Omental fat pad (tissue), 4 donors: Measurements from ENCODE around the gene MAPK6. TPM values are rescaled to one million over a fixed set of nuclear protein-coding genes. Genes with fewer than 3 reads are reported as not detected.

ENCODE experiments used
- ATAC-seq: fragments of 150-250 bp; one replicate; pipeline ENCODE4 v1.9.1; 2016; ENCODE audit warnings: mild to moderate bottlenecking, moderate library complexity; ENCODE audit not compliant: low FRiP score
- DNase-seq: peaks from one replicate; pipeline ENCODE4 v3.0.0-alpha.2; 2019; ENCODE audit warnings: low spot score
- CTCF ChIP-seq, 3 donors: fragments of 450-650 bp; IDR thresholded peaks; one replicate each; pipeline ENCODE4 v1.5.1; 2016 to 2017; ENCODE audit warnings: antibody characterized with exemption in 3 of 3, mild to moderate bottlenecking in 3 of 3, moderate library complexity in 2 of 3
- total RNA-seq, 4 donors: library from RNA; depleted of rRNA; stranded (reverse); fragments of >200 nt; gene quantifications; one replicate each; pipeline ENCODE4 v1.1.0, GENCODE V29; 2016

The MAPK6 gene
- total RNA-seq, 4 donors from 2014 or later = 20.3 to 44.9 (median 28.9) TPM

- peak; percentile 57 for ATAC-seq
Measured at GRCh38 chr15:52076889-52077781, 58.1 kb downstream of the MAPK6 start.

DNA sequence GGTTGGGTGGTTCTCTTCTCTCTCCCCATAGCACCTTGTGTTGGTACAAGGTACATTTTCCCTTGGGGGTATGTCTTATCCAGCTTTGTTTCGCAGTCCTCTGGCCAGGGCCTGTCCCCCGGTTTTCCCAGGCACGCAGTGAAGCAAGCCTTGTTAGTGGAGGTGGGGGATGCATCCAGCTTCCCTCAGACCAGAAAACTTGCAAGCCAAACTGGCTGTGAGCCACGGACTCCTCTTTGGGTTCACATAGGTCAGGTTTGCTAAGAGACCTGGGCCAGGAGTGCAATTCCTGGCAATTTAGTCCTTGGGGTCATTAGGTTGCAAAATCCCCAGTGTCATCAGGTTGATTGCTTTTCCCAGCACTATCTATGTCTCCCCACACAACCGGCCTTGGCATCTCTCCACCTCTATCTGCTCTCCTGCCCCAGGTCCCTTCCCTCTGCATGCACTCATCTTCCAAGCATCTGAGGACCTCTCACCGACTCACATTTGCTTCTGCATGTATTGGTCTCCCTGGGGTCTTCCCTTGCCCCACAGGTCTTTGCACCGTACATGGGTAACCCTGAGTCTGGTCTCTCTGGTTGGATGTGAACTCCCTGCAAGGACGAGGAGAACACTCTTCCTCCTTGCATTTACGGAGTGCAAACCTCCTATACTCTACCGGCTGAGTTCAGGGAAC, 59.3 kb downstream of the MAPK6 start:
- DNase-seq (no peak), ATAC-seq (peak; percentile 29)
- TF ChIP-seq CTCF (IDR thresholded peaks at IDR 0.05) = no peak

More at GRCh38 chr15:52076889-52077781, 58.1 kb downstream of the MAPK6 start:
- DNase-seq = no peak
- no peak for TF ChIP-seq CTCF (IDR thresholded peaks at IDR 0.05)

DNA sequence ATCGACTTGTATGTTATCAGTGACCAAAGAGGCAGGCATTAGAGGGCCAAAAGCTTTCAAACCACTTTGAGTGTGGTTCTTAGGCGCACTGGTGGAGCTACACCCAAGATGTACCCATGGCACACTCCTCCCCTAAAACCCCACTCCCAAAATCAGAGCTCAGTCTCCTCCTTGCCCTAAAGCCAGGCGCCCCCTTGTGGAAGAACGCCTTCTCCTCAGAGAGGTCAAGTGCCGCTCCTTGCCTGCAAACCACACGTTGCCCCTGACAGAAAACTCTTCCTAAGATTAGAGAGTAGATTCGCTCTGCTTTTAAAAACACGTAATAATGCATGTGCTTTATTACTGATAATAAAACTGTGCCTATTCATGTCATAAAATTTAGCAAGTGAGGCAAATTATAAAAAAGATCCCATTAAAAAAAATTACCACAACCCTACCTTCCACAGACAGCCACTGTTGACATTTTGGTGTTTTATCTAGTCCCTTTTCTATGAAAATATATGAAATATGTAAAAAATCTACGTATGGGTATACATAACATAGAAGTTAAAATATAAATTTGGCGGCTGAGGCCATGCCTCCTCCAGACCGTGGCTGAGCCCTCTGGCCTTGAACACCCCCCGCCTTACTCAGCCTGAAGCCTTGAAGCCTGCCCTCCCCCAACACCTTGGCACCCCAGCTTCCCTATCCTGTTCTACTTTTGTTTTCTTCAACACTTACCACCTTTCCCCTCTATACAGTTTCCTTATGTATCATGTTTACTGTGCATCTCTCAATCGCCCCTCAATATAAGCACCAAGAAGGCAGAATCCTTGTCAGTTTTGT, 60.1 kb downstream of the MAPK6 start:
- peak in 1 of 3 donors; percentile 12 for TF ChIP-seq CTCF (IDR thresholded peaks at IDR 0.05)
- ATAC-seq (peak; percentile 54), DNase-seq (peak; percentile 95)

DNA sequence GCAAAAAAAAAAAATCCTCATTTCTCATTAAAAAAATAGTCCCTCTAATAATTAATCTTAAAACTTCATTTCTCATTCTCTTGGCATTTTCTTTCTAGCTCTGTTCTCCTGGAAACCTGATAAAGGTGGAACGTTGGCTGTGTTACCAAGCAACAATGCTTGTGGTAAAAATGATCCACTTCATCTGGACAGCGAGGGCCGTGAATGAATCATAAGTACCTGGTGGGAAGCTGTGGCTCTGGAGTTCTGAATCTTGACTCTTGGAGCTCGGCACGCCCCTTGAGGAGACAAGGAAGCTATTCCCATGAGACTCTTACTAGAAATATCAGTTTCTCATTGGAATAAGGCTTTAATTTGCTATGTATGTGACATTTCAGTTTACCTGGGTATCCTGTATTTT, 61.0 kb downstream of the MAPK6 start:
- ATAC-seq (peak; percentile 58), DNase-seq (no peak)
- TF ChIP-seq CTCF (IDR thresholded peaks at IDR 0.05) = no peak

DNA sequence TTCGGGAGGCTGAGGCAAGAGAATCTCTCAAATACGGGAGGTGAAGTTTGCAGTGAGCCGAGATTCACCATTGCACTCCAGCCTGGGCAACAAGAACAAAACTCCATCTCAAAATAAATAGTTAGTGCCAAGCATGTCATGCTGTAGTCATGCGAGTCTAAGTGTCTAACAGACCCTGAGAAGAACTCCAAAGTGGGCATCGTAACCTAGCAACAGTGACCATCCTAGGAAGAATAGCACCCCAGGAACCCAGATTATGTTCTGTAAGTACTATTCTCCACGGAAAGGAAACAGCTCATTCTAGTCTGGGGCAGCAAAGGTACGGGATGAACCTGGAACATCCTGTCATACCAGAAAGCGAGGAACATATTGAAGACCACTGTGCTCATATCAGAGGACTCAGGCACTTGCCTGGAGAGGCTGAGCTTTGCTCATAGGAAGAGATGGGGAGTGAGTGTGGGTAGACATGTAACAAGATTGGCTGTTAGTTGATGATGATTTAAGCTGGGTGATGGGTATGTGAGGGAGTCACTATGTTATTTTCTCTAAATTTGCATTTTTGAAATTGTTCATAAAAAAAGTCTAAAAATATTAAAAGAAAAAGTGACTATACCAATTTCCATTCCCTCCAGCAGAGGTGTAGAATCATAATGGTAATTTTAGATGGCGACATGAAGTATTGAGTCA, 61.8 kb downstream of the MAPK6 start:
- ATAC-seq (no peak), DNase-seq (no peak)
- TF ChIP-seq CTCF (IDR thresholded peaks at IDR 0.05) = no peak
